Right lobe of liver (tissue), 6 donors: Measurements from ENCODE around the gene TMC4. TPM values are rescaled to one million over a fixed set of nuclear protein-coding genes. Genes with fewer than 3 reads are reported as not detected.

ENCODE experiments used
- ATAC-seq, 4 donors: fragments of 200-7000 bp; cut with Tn5 transposase; one replicate each; pipeline ENCODE4 v1.9.1; 2020; ENCODE audit warnings: mild to moderate bottlenecking in 4 of 4, moderate library complexity in 4 of 4
- DNase-seq, 3 donors: peaks; one replicate each; pipeline ENCODE4 v3.0.0-alpha.2; 2020
- H3K27ac ChIP-seq, 3 donors: fragments of 200-600 bp; one replicate each; pipeline ENCODE4 v1.8.0; 2022
- H3K27me3 ChIP-seq, 2 donors: fragments of 200-600 bp; one replicate each; pipeline ENCODE4 v1.8.0; 2022
- H3K36me3 ChIP-seq, 4 donors: fragments of 200-600 bp; sonication (generic) in 1 of 4; one replicate each; pipeline versions ENCODE4 v1.5.1 to v1.8.0; 2017 to 2022; ENCODE audit warnings: control low read depth in 1 of 4
- H3K4me1 ChIP-seq, 4 donors: fragments of 200-600 bp; sonication (generic) in 1 of 4; one replicate each; pipeline versions ENCODE4 v1.5.1 to v1.8.0; 2017 to 2022; ENCODE audit warnings: control low read depth in 1 of 4
- H3K4me3 ChIP-seq, 3 donors: fragments of 200-600 bp; one replicate each; pipeline ENCODE4 v1.8.0; 2022
- H3K9me3 ChIP-seq, 4 donors: fragments of 200-600 bp; sonication (generic) in 1 of 4; one replicate each; pipeline versions ENCODE4 v1.5.1 to v1.8.0; 2017 to 2022; ENCODE audit warnings: control low read depth in 1 of 4
- CTCF ChIP-seq, 4 donors: fragments of 200-600 bp in 3 of 4; fragments of 450-650 bp in 1 of 4; IDR thresholded peaks; one replicate each; pipeline versions ENCODE4 v1.5.1 to v1.8.0; 2016 to 2022; ENCODE audit warnings: antibody characterized with exemption in 4 of 4, mild to moderate bottlenecking in 2 of 4
- POLR2A ChIP-seq: fragments of 450-650 bp; IDR thresholded peaks from one replicate; pipeline ENCODE4 v1.6.1; 2017; ENCODE audit warnings: antibody characterized with exemption, mild to moderate bottlenecking
- WGBS: methylation state at CpG from one replicate; pipeline ENCODE4 v1.1.6; 2018; ENCODE audit warnings: low coverage, low lambda C conversion rate; ENCODE audit not compliant: insufficient coverage; ENCODE audit errors: missing lambda C conversion rate; 5-methylcytosine and 5-hydroxymethylcytosine counted together
- intact Hi-C, 2 donors: fragments of 100-400 bp; cut with DNase I; formaldehyde crosslinking; loops; one replicate each; pipeline versions ENCODE4 v1.11.2 to v1.14.1; 2022
- total RNA-seq, 6 experiments: library from RNA; depleted of rRNA in 2 of 6; stranded (reverse); fragments of >200 nt in 2 of 6; fragmentation: NEBNext Ultra II Directional in 3 of 6; extraction: Animal tissue kit (Norgen Biotek cat#: 25700) in 3 of 6; gene quantifications; one replicate each; pipeline versions ENCODE4 v1.1.0 to v1.2.4, GENCODE V29; 2016 to 2023
- donor health status: DM: no; HTN: yes; CAD: no.
- donor health status: DM: no; HTN: no; CAD: no.
- donor health status: DM: no; HTN: no; CAD: no.
- donor health status: DM: no; HTN: yes; CAD: no.
- donor health status: DM: no; HTN: yes; CAD: no.

Gene TMC4
- total RNA-seq, 6 experiments from 2014 or later = 0.18 to 2.4 (median 1.1) TPM

- intact Hi-C loops = no loop called here
- DNase-seq (no peak), ATAC-seq (no peak)
- Histone ChIP-seq H3K27ac (no peak overlapping the region), H3K4me3 (no peak overlapping the region), H3K4me1 (no peaks in the 10 kb centered on the region), H3K36me3 (peaks cover 19 to 94% (median 52%) of the 10 kb centered on the region in 4 donors), H3K9me3 (no peaks in the 10 kb centered on the region), H3K27me3 (no peaks in the 10 kb centered on the region)
- TF ChIP-seq CTCF (IDR thresholded peaks at IDR 0.05) = no peak
- TF ChIP-seq POLR2A = no peak
- 95% methylated on average over 4 of the region's 19 CpGs for WGBS
These were observed 24.8 kb downstream of the TMC4 start for GRCh38 chr19:54148158-54148557.

- Histone ChIP-seq H3K36me3 (peaks cover 19 to 94% (median 53%) of the 10 kb centered on the region in 4 donors), H3K4me1 (no peaks in the 10 kb centered on the region), H3K27me3 (no peaks in the 10 kb centered on the region), H3K27ac (no peak overlapping the region), H3K4me3 (no peak overlapping the region), H3K9me3 (no peaks in the 10 kb centered on the region)
- intact Hi-C loops = no loop called here
- DNase-seq (no peak), ATAC-seq (no peak)
- TF ChIP-seq POLR2A = no peak
- TF ChIP-seq CTCF (IDR thresholded peaks at IDR 0.05) = no peak
- 65% methylated on average over 3 of the region's 3 CpGs for WGBS
These were observed 25.3 kb downstream of the TMC4 start for GRCh38 chr19:54147676-54148075.

- Histone ChIP-seq H3K36me3 (peaks cover 19 to 81% (median 49%) of the 10 kb centered on the region in 4 donors), H3K4me1 (no peaks in the 10 kb centered on the region), H3K4me3 (no peak overlapping the region), H3K27me3 (no peaks in the 10 kb centered on the region), H3K9me3 (no peaks in the 10 kb centered on the region), H3K27ac (no peak overlapping the region)
- 97% methylated on average over 11 of the region's 28 CpGs for WGBS
- intact Hi-C loops = no loop called here
- TF ChIP-seq CTCF (IDR thresholded peaks at IDR 0.05) (no peak), POLR2A (no peak)
- no peak for DNase-seq
- no peak for ATAC-seq
These were observed 27.3 kb downstream of the TMC4 start for GRCh38 chr19:54145541-54146158.

GRCh38 chr19:54142166-54142780 lies 30.7 kb downstream of the TMC4 start:
- TF ChIP-seq POLR2A = no peak
- TF ChIP-seq CTCF (IDR thresholded peaks at IDR 0.05) = no peak
- Histone ChIP-seq H3K4me3 (no peak overlapping the region), H3K27ac (no peak overlapping the region), H3K9me3 (no peaks in the 10 kb centered on the region), H3K4me1 (peaks cover 0 to 13% (median 3%) of the 10 kb centered on the region in 4 donors), H3K27me3 (no peaks in the 10 kb centered on the region), H3K36me3 (peaks cover 19 to 48% (median 35%) of the 10 kb centered on the region in 4 donors)
- DNase-seq = no peak
- intact Hi-C loops = no loop called here
- ATAC-seq = no peak
- 89% methylated on average over 4 of the region's 7 CpGs for WGBS
